A204.1 (cell line): Measurements from ENCODE around the gene CDC14A.
"Not testable (repeated sequence)": the region's sequence is repeated elsewhere in the genome, so short reads cannot be mapped to it uniquely, and the experiment has no call there.

Experiments
- FAIRE-seq: peaks from 2 replicates; lab custom pipeline; 2012; peaks lifted over from hg19 to GRCh38; lab: Jason Lieb, UNC

The CDC14A gene

GRCh38 chr1:100364697-100365096, 12.4 kb downstream of the CDC14A start:
- FAIRE-seq: no peak

GRCh38 chr1:100366209-100366525, 13.9 kb downstream of the CDC14A start:
- no peak for FAIRE-seq

- FAIRE-seq: not testable (repeated sequence)
Observed at GRCh38 chr1:100369339-100369738, 17.0 kb downstream of the CDC14A start.

GRCh38 chr1:100373953-100374352, 21.6 kb downstream of the CDC14A start:
- FAIRE-seq: not testable (repeated sequence)

- FAIRE-seq: not testable (repeated sequence)
Observed at GRCh38 chr1:100376890-100377289, 24.6 kb downstream of the CDC14A start.

GRCh38 chr1:100377590-100378361, 25.5 kb downstream of the CDC14A start:
- FAIRE-seq: no peak

- FAIRE-seq: no peak
Observed at GRCh38 chr1:100378956-100379355, 26.6 kb downstream of the CDC14A start.

- no peak for FAIRE-seq
Observed at GRCh38 chr1:100380635-100381034, 28.3 kb downstream of the CDC14A start.

- no peak for FAIRE-seq
Observed at GRCh38 chr1:100382657-100383056, 30.4 kb downstream of the CDC14A start.

- FAIRE-seq: no peak
Observed at GRCh38 chr1:100383743-100384405, 31.6 kb downstream of the CDC14A start.

- FAIRE-seq: no peak
Observed at GRCh38 chr1:100387209-100387608, 34.9 kb downstream of the CDC14A start.

GRCh38 chr1:100387657-100388350, 35.5 kb downstream of the CDC14A start:
- FAIRE-seq: no peak

GRCh38 chr1:100390531-100390930, 38.2 kb downstream of the CDC14A start:
- FAIRE-seq: no peak

- FAIRE-seq: no peak
Observed at GRCh38 chr1:100391675-100392074, 39.4 kb downstream of the CDC14A start.

GRCh38 chr1:100392756-100393155, 40.5 kb downstream of the CDC14A start:
- no peak for FAIRE-seq

- no peak for FAIRE-seq
Observed at GRCh38 chr1:100394285-100394684, 42.0 kb downstream of the CDC14A start.

GRCh38 chr1:100395913-100396312, 43.6 kb downstream of the CDC14A start:
- no peak for FAIRE-seq

- FAIRE-seq: no peak
Observed at GRCh38 chr1:100396651-100397050, 44.3 kb downstream of the CDC14A start.

GRCh38 chr1:100397681-100398080, 45.4 kb downstream of the CDC14A start:
- FAIRE-seq: no peak

- FAIRE-seq: no peak
Observed at GRCh38 chr1:100398648-100399047, 46.3 kb downstream of the CDC14A start.

- no peak for FAIRE-seq
Observed at GRCh38 chr1:100400404-100400803, 48.1 kb downstream of the CDC14A start.

- no peak for FAIRE-seq
Observed at GRCh38 chr1:100404821-100405220, 52.5 kb downstream of the CDC14A start.

- not testable (repeated sequence) for FAIRE-seq
Observed at GRCh38 chr1:100405902-100406301, 53.6 kb downstream of the CDC14A start.
